ENCODE results near the gene UBE2S.
A peak's percentile ranks its signal among the peaks of the same experiment; 100 is the strongest.

The UBE2S gene

GRCh38 chr19:55358943-55359908, 48.4 kb downstream of the UBE2S start:
- no peak for DNase-seq

GRCh38 chr19:55358493-55358892, 49.1 kb downstream of the UBE2S start:
- DNase-seq = no peak

DNA sequence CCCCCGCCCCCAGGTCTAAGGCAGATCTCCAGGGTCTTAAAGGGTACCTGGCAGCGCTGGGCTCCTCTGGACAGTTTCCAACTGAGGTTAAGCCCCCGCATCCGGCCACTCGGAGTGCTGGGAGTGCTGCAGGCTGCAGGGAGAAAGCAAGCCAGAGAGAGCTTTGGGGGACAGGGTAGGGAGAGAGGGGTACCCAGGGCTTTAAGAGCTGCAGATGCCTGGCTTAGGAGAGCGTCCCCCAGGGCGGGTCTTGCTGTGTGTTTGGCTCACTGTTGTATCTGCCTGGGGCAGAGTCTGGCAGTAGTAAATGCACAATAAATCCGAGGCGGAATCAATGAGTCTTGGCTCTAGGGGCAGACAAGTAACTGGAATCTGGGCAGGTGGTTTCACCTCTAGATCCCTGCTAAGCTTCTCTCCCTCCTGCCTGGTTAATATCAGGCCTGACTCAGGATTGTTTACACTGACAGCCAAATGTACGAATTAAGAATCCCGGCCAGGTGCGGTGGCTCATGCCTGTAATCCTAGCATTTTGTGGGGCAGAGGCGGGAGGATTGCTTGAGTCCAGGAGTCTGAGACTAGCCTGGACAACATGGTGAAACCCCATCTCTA, 52.3 kb downstream of the UBE2S start:
- peak; percentile 23 for DNase-seq

DNA sequence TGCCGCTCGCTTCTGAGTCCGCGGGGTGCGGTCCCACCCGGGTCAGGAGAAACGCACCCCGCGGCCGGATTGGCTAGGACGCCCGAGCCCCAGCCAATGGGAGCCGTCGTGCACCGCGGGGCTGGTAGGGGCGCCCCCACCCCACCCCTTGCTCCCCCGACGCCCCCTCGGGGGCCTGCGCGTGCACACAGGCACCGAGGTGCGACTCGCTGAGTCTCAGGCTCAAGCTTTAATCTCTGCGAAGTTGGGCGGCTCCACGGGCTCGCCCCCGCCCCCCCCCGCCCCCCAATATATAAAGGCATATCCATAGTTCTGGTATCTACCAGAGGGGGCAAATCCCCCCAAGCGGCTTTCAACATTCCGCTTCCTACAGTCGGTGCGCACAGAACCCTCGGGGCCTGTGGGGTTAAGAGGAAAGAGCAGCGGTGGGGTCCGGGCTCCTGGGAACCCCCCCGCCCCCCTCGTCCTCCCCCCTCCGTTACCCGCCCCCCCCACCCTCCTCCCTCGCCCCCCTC, 52.8 kb downstream of the UBE2S start, which contains the start of gene COX6B2:
COX6B2 (minus strand) TSS at position 22 of the 515 bp plus-strand sequence. CDS start 198 bp downstream, outside the sequence.
- peak; percentile 21 for DNase-seq

- peak; percentile 62 for DNase-seq
These were observed 53.5 kb downstream of the UBE2S start for GRCh38 chr19:55353803-55354697.

- no peak for DNase-seq
These were observed 54.2 kb downstream of the UBE2S start for GRCh38 chr19:55353356-55353802.

- no peak for DNase-seq
These were observed 54.9 kb downstream of the UBE2S start for GRCh38 chr19:55352549-55353145.

DNA sequence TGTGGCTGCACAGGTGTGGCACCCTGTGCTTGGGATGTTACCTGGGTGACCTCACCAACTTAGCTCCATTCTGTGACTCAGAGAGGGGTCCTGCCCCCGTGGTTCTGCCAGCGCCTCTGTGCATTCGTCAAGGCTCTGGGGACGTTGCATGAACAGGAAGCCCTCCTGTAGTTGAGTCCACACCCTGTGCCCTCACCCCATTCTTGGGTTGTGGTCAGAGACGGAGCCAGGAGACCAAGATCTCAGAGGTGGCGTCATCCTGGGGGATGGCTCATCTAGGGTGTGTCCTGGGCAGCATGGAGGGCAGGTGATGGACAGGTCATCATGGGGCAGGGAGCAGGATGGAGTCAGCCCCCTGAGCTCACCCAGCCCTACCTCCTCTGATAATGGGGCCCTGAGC, 55.5 kb downstream of the UBE2S start:
- no peak for DNase-seq

- no peak for DNase-seq
These were observed 56.8 kb downstream of the UBE2S start for GRCh38 chr19:55350620-55351315.

Measured in right hindlimb (tissue), 1 donor.